HEK293T (cell line): ENCODE measurements around the gene SIK2.

Experiments
- BHLHE40 ChIP-seq: fragments of 450-650 bp; IDR thresholded peaks from 2 replicates; pipeline ENCODE4 v1.6.1; 2016; ENCODE audit warnings: mild to moderate bottlenecking, moderate library complexity, borderline replicate concordance
- CTBP1 ChIP-seq: fragments of 450-650 bp; IDR thresholded peaks from 2 replicates; pipeline ENCODE4 v1.6.1; 2016; ENCODE audit warnings: borderline replicate concordance
- ELF4 ChIP-seq: fragments of 450-650 bp; IDR thresholded peaks from 2 replicates; pipeline ENCODE4 v1.6.1; 2017; ENCODE audit warnings: antibody characterized with exemption
- FOXA1 ChIP-seq: fragments of 450-650 bp; IDR thresholded peaks from 2 replicates; pipeline ENCODE4 v1.6.1; 2016; ENCODE audit warnings: mild to moderate bottlenecking
- FOXM1 ChIP-seq: fragments of 450-650 bp; IDR thresholded peaks from 2 replicates; pipeline ENCODE4 v1.6.1; 2017; ENCODE audit warnings: mild to moderate bottlenecking, borderline replicate concordance
- HDGF ChIP-seq: fragments of 450-650 bp; IDR thresholded peaks from 2 replicates; pipeline ENCODE4 v1.6.1; 2017; ENCODE audit warnings: antibody characterized with exemption, borderline replicate concordance
- NFRKB ChIP-seq: fragments of 450-650 bp; IDR thresholded peaks from 2 replicates; pipeline ENCODE4 v1.6.1; 2016; ENCODE audit warnings: mild to moderate bottlenecking, moderate library complexity
- PKNOX1 ChIP-seq: fragments of 450-650 bp; IDR thresholded peaks from 2 replicates; pipeline ENCODE4 v1.6.1; 2016
- SP1 ChIP-seq: fragments of 450-650 bp; IDR thresholded peaks from 2 replicates; pipeline ENCODE4 v1.6.1; 2017
- ZNF384 ChIP-seq: fragments of 450-650 bp; IDR thresholded peaks from 2 replicates; pipeline ENCODE4 v1.6.1; 2016

- no peak for TF ChIP-seq BHLHE40
- TF ChIP-seq ZNF384, result no peak
- TF ChIP-seq NFRKB, result no peak
- TF ChIP-seq HDGF, result no peak
- no peak for TF ChIP-seq FOXA1
- no peak for TF ChIP-seq ELF4
- no peak for TF ChIP-seq FOXM1
- no peak for TF ChIP-seq CTBP1
- TF ChIP-seq PKNOX1, result no peak
- no peak for TF ChIP-seq SP1
Measured at GRCh38 chr11:111617286-111617685, 15.0 kb downstream of the SIK2 start.
